Aorta (tissue), 5 donors: Measurements from ENCODE around the gene CBX5. TPM values are rescaled to one million over a fixed set of nuclear protein-coding genes. Genes with fewer than 3 reads are reported as not detected.
A peak's percentile ranks its signal among the peaks of the same experiment; 100 is the strongest.
"Not testable (repeated sequence)": the region's sequence is repeated elsewhere in the genome, so short reads cannot be mapped to it uniquely, and the experiment has no call there.

ENCODE experiments used
- ATAC-seq: fragments of 200-7000 bp; cut with Tn5 transposase; one replicate; pipeline ENCODE4 v1.9.1; 2022; ENCODE audit warnings: moderate library complexity; ENCODE audit not compliant: low FRiP score
- DNase-seq, 2 donors: peaks; one replicate each; pipeline ENCODE4 v3.0.0-alpha.2; 2020
- H3K27ac ChIP-seq, 2 donors: one replicate each; pipeline ENCODE4 v1.5.1; 2013; ENCODE audit warnings: low read length in 2 of 2, mild to moderate bottlenecking in 2 of 2, moderate library complexity in 2 of 2, control low read depth in 1 of 2, inconsistent platforms in 1 of 2, low read depth in 1 of 2
- H3K27me3 ChIP-seq, 2 donors: one replicate each; pipeline ENCODE4 v1.6.1; 2013; ENCODE audit warnings: control low read depth in 1 of 2, low read length in 1 of 2, mild to moderate bottlenecking in 1 of 2, moderate library complexity in 1 of 2; ENCODE audit not compliant: insufficient read depth in 2 of 2, control insufficient read depth in 1 of 2
- H3K36me3 ChIP-seq, 2 donors: one replicate each; pipeline ENCODE4 v1.6.1; 2013; ENCODE audit warnings: control low read depth in 1 of 2, low read length in 1 of 2, mild to moderate bottlenecking in 1 of 2; ENCODE audit not compliant: insufficient read depth in 2 of 2, control insufficient read depth in 1 of 2
- H3K4me1 ChIP-seq, 2 donors: one replicate each; pipeline ENCODE4 v1.6.1; 2013; ENCODE audit warnings: low read length in 2 of 2, control low read depth in 1 of 2, mild to moderate bottlenecking in 1 of 2, moderate library complexity in 1 of 2; ENCODE audit not compliant: insufficient read depth in 2 of 2, control insufficient read depth in 1 of 2
- H3K4me3 ChIP-seq, 2 donors: one replicate each; pipeline ENCODE4 v1.5.1; 2013; ENCODE audit warnings: low read length in 2 of 2, control low read depth in 1 of 2, mild to moderate bottlenecking in 1 of 2
- H3K9me3 ChIP-seq: one replicate; pipeline ENCODE4 v1.6.1; 2013; ENCODE audit warnings: mild to moderate bottlenecking, low read length; ENCODE audit not compliant: control insufficient read depth
- WGBS, 2 donors: extraction: QIAGEN DNeasy Blood & Tissue Kit; methylation state at CpG; one replicate each; pipeline ENCODE4 v1.1.7; 2013; 5-methylcytosine and 5-hydroxymethylcytosine counted together
- intact Hi-C, 2 donors: fragments of 100-400 bp; cut with DNase I; formaldehyde crosslinking; loops; one replicate each; pipeline versions ENCODE4 v1.14.2 to v1.15.0; 2022
- polyA plus RNA-seq, 2 donors: library from polyadenylated mRNA; stranded (reverse); fragments of 200-250 nt; gene quantifications; one replicate each; pipeline ENCODE4 v1.2.3, GENCODE V29; 2013
- total RNA-seq, 2 donors: library from RNA; stranded (reverse); fragmentation: NEBNext Ultra II Directional; extraction: Animal tissue kit (Norgen Biotek cat#: 25700); gene quantifications; one replicate each; pipeline ENCODE4 v1.2.1, GENCODE V29; 2021
- donor health status: healthy with polysubstance abuse.
- donor health status: Bipolar disorder and iron deficiency.
- donor health status: DM: no; HTN: no; CAD: no.
- donor health status: DM: no; HTN: no; CAD: no.
- donor health status: DM: yes; HTN: yes; CAD: no.

The CBX5 gene
- total and polyA plus RNA-seq, 4 donors = 9.4 to 67.8 (median 39.0) TPM

GRCh38 chr12:54195737-54196347 lies 84.1 kb downstream of the CBX5 start:
- ATAC-seq (no peak), DNase-seq (no peak)
- H3K4me1 ChIP-seq = no peaks in the 10 kb centered on the region
- no peak overlapping the region for H3K4me3 ChIP-seq
- no peaks in the 10 kb centered on the region for H3K9me3 ChIP-seq
- intact Hi-C loops = no loop called here
- 41 to 44% methylated on average over 17 of the region's 17 CpGs for WGBS, 2 donors
- no peak overlapping the region for H3K27ac ChIP-seq
- H3K36me3 ChIP-seq = no peaks in the 10 kb centered on the region
- H3K27me3 ChIP-seq = no peaks in the 10 kb centered on the region

GRCh38 chr12:54195080-54195736 lies 84.7 kb downstream of the CBX5 start:
- Histone ChIP-seq H3K4me3 (no peak overlapping the region), H3K9me3 (no peaks in the 10 kb centered on the region), H3K27me3 (no peaks in the 10 kb centered on the region), H3K27ac (no peak overlapping the region), H3K36me3 (no peaks in the 10 kb centered on the region), H3K4me1 (no peaks in the 10 kb centered on the region)
- intact Hi-C loops = no loop called here
- ATAC-seq (no peak), DNase-seq (no peak)
- WGBS, 2 donors = 58 to 65% methylated on average over 4 of the region's 4 CpGs

- H3K27ac ChIP-seq, H3K4me3 ChIP-seq, H3K27me3 ChIP-seq, DNase-seq, H3K9me3 ChIP-seq, H3K36me3 ChIP-seq, ATAC-seq, H3K4me1 ChIP-seq, intact Hi-C loops: not testable (repeated sequence)
- 71 to 85% methylated on average over 2 of the region's 2 CpGs for WGBS, 2 donors
These were observed 85.3 kb downstream of the CBX5 start for GRCh38 chr12:54194611-54195010.

GRCh38 chr12:54193434-54193833 lies 86.5 kb downstream of the CBX5 start:
- intact Hi-C loops = no loop called here
- Histone ChIP-seq H3K27ac (no peak overlapping the region), H3K9me3 (no peaks in the 10 kb centered on the region), H3K27me3 (no peaks in the 10 kb centered on the region), H3K4me3 (no peak overlapping the region), H3K4me1 (no peaks in the 10 kb centered on the region), H3K36me3 (no peaks in the 10 kb centered on the region)
- WGBS, 2 donors = 62 to 74% methylated on average over 7 of the region's 7 CpGs
- ATAC-seq (no peak), DNase-seq (no peak)

GRCh38 chr12:54191550-54192022 lies 88.3 kb downstream of the CBX5 start:
- Histone ChIP-seq H3K4me3 (no peak overlapping the region), H3K4me1 (no peaks in the 10 kb centered on the region), H3K27ac (no peak overlapping the region), H3K9me3 (no peaks in the 10 kb centered on the region), H3K36me3 (no peaks in the 10 kb centered on the region), H3K27me3 (no peaks in the 10 kb centered on the region)
- WGBS, 2 donors = 0 to 1% methylated on average over 13 to 14 of the region's 14 CpGs
- DNase-seq (peak; percentile 87 to 92), ATAC-seq (peak; percentile 88)
- intact Hi-C loops = loop anchor here (2.0 kb wide), 1 partner anchor 159 kb away; the partner anchor contains the start of gene HOXC5 (in 2 of the 2)

- H3K27me3 ChIP-seq = no peaks in the 10 kb centered on the region
- no peak overlapping the region for H3K4me3 ChIP-seq
- intact Hi-C loops = loop anchor here (2.0 kb wide), 1 partner anchor 158 kb away; the partner anchor contains the start of gene HOXC5 (in 2 of the 2)
- H3K27ac ChIP-seq = no peak overlapping the region
- DNase-seq (no peak), ATAC-seq (no peak)
- 41 to 47% methylated on average over 4 of the region's 4 CpGs for WGBS, 2 donors
- no peaks in the 10 kb centered on the region for H3K4me1 ChIP-seq
- H3K9me3 ChIP-seq = no peaks in the 10 kb centered on the region
- no peaks in the 10 kb centered on the region for H3K36me3 ChIP-seq
These were observed 88.8 kb downstream of the CBX5 start for GRCh38 chr12:54191126-54191525.

- Histone ChIP-seq H3K27me3 (no peaks in the 10 kb centered on the region), H3K9me3 (no peaks in the 10 kb centered on the region), H3K4me3 (no peak overlapping the region), H3K36me3 (no peaks in the 10 kb centered on the region), H3K27ac (no peak overlapping the region), H3K4me1 (no peaks in the 10 kb centered on the region)
- DNase-seq = no peak
- 19 to 20% methylated on average over 3 of the region's 3 CpGs for WGBS, 2 donors
- ATAC-seq = no peak
- intact Hi-C loops = no loop called here
These were observed 90.8 kb downstream of the CBX5 start for GRCh38 chr12:54189198-54189539.

GRCh38 chr12:54187075-54187474 lies 92.8 kb downstream of the CBX5 start:
- WGBS, 2 donors = 92 to 96% methylated on average over 3 of the region's 3 CpGs
- no peaks in the 10 kb centered on the region for H3K9me3 ChIP-seq
- H3K4me1 ChIP-seq = no peaks in the 10 kb centered on the region
- ATAC-seq = no peak
- H3K36me3 ChIP-seq = no peaks in the 10 kb centered on the region
- no peaks in the 10 kb centered on the region for H3K27me3 ChIP-seq
- intact Hi-C loops = no loop called here
- no peak overlapping the region for H3K27ac ChIP-seq
- H3K4me3 ChIP-seq = no peak overlapping the region
- no peak for DNase-seq

GRCh38 chr12:54185919-54186318 lies 94.0 kb downstream of the CBX5 start:
- WGBS, 2 donors = 61 to 79% methylated on average over 1 of the region's 1 CpG
- no peak for ATAC-seq
- intact Hi-C loops = no loop called here

More at GRCh38 chr12:54185919-54186318, 94.0 kb downstream of the CBX5 start:
- Histone ChIP-seq H3K27ac (no peak overlapping the region), H3K27me3 (no peaks in the 10 kb centered on the region), H3K36me3 (peaks cover 0 to 3% of the 10 kb centered on the region in 2 donors), H3K4me3 (no peak overlapping the region), H3K9me3 (no peaks in the 10 kb centered on the region), H3K4me1 (no peaks in the 10 kb centered on the region)
- DNase-seq = no peak
